NB4 (cell line): ENCODE results near the gene TGDS.

Source experiments
- POLR2A ChIP-seq: IDR thresholded peaks from 2 replicates; pipeline ENCODE4 v1.6.1; 2011; ENCODE audit warnings: mild to moderate bottlenecking; ENCODE audit not compliant: insufficient read length; ENCODE audit errors: extremely low read depth
- TF ChIP-seq, protein P1 (sequence below): IDR thresholded peaks from one replicate; pipeline ENCODE4 v1.5.1; 2012; ENCODE audit warnings: low read depth, low read length

DNA sequence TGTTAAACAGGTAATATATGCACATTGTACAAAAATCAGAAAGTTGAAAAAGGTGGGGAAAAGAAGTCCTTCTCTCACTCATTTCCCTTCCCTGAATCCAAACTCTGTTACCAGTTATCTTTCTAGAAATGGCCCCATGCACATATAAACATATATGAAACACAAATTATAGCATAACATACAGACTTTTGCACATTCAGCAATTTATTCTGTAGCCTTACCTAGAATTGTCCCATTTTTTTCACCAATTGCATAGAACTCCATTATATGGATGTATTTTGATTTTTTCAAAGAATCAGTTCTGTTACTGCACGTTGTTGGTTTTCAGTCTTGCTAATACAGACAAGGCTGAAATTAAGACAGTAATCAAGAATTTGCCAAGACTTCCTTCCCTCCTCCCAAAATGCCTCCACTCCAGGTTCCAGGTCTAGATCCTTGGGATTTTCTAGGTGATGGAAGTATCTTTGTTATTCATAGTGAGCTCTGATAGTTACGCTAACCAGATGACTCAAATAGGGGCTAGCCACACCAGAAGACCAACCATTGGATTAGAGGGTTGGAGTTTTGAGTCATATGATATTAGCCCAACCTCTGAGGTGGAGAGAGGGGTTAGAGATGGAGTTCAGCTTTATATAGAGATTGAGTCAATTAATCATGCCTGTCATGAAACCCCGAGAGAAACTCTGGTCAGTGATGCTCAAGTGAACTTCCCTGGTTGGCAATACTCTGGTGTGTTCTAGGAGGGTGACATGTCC lies 36.5 kb upstream of the TGDS start:
- TF ChIP-seq POLR2A = no peak
- TF ChIP-seq, protein P1, sequence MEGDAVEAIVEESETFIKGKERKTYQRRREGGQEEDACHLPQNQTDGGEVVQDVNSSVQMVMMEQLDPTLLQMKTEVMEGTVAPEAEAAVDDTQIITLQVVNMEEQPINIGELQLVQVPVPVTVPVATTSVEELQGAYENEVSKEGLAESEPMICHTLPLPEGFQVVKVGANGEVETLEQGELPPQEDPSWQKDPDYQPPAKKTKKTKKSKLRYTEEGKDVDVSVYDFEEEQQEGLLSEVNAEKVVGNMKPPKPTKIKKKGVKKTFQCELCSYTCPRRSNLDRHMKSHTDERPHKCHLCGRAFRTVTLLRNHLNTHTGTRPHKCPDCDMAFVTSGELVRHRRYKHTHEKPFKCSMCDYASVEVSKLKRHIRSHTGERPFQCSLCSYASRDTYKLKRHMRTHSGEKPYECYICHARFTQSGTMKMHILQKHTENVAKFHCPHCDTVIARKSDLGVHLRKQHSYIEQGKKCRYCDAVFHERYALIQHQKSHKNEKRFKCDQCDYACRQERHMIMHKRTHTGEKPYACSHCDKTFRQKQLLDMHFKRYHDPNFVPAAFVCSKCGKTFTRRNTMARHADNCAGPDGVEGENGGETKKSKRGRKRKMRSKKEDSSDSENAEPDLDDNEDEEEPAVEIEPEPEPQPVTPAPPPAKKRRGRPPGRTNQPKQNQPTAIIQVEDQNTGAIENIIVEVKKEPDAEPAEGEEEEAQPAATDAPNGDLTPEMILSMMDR = no peak
